Effector memory CD8-positive, alpha-beta T cell (primary cell): ENCODE data around the gene HIVEP2.

ENCODE experiments used
- ATAC-seq: fragments of 150-1000 bp; cut with Tn5 transposase; replicated peaks from 2 replicates; pipeline ENCODE4 v1.10.0; 2021; ENCODE audit warnings: mild to moderate bottlenecking, moderate library complexity
- DNase-seq, 3 experiments: peaks; one replicate each; pipeline ENCODE4 v3.0.0; 2021
- H3K27ac Mint-ChIP-seq, 2 donors: one replicate each; pipeline ENCODE4 v1.8.0; 2022; ENCODE audit warnings: mild to moderate bottlenecking in 2 of 2, mixed read lengths in 2 of 2, moderate library complexity in 2 of 2
- H3K27me3 Mint-ChIP-seq, 2 donors: one replicate each; pipeline ENCODE4 v1.8.0; 2022; ENCODE audit warnings: mixed read lengths in 2 of 2
- H3K36me3 Mint-ChIP-seq: one replicate; pipeline ENCODE4 v1.8.0; 2022; ENCODE audit warnings: mild to moderate bottlenecking, moderate library complexity, mixed read lengths; ENCODE audit not compliant: insufficient read depth
- H3K4me1 Mint-ChIP-seq, 2 donors: one replicate each; pipeline ENCODE4 v1.8.0; 2022; ENCODE audit warnings: low read depth in 2 of 2, mixed read lengths in 2 of 2
- H3K4me3 Mint-ChIP-seq, 2 donors: one replicate each; pipeline ENCODE4 v1.8.0; 2022; ENCODE audit warnings: mild to moderate bottlenecking in 2 of 2, mixed read lengths in 2 of 2, moderate library complexity in 2 of 2
- H3K9me3 Mint-ChIP-seq, 2 donors: one replicate each; pipeline ENCODE4 v1.8.0; 2022; ENCODE audit warnings: mixed read lengths in 2 of 2

The HIVEP2 gene

DNA sequence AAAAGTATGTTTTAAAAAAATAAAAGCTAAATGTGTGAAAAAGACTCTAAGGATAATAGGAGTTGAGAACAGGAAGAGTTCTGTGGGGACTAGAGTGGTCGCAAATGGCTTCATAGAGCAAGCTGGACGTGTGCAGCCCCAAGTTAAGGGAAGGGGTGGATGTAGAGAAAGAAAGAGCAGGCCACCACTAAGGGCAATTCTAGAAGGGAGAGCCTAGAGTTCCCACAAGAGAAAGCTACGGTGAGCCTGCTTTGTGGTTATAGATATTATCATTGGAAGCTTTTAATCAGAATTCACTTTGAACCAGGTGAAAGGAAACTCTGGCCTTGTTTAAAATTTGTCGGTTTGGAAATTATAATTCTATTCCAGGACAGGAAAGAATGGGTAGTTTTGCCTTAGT, 101.6 kb downstream of the HIVEP2 start:
- H3K4me1 Mint-ChIP-seq: peaks cover 60 to 78% of the 10 kb centered on the region in 2 donors
- peak overlapping the region; percentile 82 to 86 for H3K4me3 Mint-ChIP-seq
- peaks cover 18% of the 10 kb centered on the region for H3K36me3 Mint-ChIP-seq
- no peaks in the 10 kb centered on the region for H3K9me3 Mint-ChIP-seq
- no peak for DNase-seq
- H3K27ac Mint-ChIP-seq: peak overlapping the region; percentile 92 to 99
- no peak for ATAC-seq
- H3K27me3 Mint-ChIP-seq: no peaks in the 10 kb centered on the region

DNA sequence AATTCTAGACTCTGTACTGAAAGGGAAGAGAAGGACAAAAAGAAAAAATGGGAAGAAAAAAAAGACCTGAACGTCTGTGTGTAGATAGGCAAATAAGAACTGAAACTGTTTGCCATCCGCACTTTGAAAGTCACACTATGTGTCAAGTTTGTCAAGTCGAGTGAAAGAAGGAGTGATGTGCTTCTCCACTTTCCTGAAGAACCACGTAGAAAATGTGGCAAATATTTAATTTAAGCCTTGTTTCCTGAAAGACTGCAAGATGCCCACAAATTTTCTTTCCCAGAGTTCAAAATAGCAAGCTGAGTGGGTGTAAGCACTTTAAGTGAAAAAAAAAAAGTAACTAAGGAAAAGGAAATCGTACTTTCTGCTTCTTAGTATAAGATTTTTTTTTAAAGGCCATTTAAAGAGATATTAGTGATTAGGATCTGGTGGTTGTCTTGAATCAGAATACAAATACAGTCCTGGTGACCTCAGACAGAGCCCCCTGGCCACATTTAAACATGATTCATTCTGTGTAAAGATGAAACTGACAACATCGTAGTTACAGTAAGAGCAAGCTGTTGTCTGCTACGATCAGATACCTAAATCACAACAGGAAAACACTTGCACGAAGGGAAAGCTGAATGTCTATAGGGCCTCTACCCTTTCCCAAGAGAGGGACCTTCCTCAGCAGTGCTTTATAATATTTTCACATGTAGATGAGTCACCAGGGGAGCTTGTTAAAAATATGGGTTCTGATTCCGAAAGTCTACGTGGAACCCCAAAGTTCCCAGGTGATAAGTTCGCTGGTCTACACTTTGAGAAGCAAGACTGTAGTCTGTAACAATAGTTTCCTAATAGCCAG, 102.3 kb downstream of the HIVEP2 start:
- H3K9me3 Mint-ChIP-seq: no peaks in the 10 kb centered on the region
- ATAC-seq (peak; percentile 60), DNase-seq (peak in 2 of 3 experiments; percentile 20 to 37)
- peak overlapping the region; percentile 82 to 86 for H3K4me3 Mint-ChIP-seq
- peaks cover 62 to 79% of the 10 kb centered on the region in 2 donors for H3K4me1 Mint-ChIP-seq
- H3K36me3 Mint-ChIP-seq: peaks cover 18% of the 10 kb centered on the region
- H3K27ac Mint-ChIP-seq: peak overlapping the region; percentile 92 to 99
- no peaks in the 10 kb centered on the region for H3K27me3 Mint-ChIP-seq

DNA sequence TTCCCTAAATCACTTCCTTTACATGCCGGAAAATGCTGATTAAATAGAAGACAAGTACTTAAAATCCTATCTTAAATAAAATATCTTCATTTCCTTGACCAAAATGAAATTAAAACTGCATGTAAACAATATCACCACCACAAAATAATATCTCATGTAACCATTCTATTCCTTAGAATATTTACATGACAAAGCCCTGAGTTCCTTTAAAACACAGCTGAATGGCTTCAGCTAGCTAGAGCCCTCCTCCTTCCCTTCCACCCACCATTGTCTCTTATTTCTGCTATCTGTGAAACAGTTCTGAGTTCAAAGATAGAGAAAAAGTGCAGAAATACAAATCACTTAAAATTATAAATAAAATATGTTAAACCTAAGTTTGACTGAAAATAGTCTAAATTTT, 103.1 kb downstream of the HIVEP2 start:
- DNase-seq (no peak), ATAC-seq (no peak)
- no peaks in the 10 kb centered on the region for H3K9me3 Mint-ChIP-seq
- H3K4me3 Mint-ChIP-seq: peak overlapping the region; percentile 82 to 86
- peaks cover 65 to 77% of the 10 kb centered on the region in 2 donors for H3K4me1 Mint-ChIP-seq
- H3K27ac Mint-ChIP-seq: peak overlapping the region; percentile 92 to 99
- peaks cover 18% of the 10 kb centered on the region for H3K36me3 Mint-ChIP-seq
- no peaks in the 10 kb centered on the region for H3K27me3 Mint-ChIP-seq

DNA sequence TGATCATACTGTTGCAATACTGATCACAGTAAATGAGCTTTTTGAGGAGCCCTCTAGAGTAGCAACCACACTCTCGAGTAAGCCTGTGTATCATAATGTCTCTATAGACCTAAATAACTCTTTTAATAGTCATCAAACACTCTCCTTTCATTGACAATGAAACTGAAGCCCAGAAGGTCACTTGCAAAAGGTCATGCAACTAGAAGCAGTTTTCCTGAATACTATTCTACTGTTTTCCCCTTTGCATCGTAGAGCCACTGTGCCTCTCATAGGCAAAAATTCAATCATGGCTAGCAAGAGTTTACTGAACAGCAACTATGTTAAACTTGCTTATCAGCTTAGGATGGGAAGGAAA, 105.3 kb downstream of the HIVEP2 start:
- peak overlapping the region; percentile 42 to 53 for H3K4me3 Mint-ChIP-seq
- no peaks in the 10 kb centered on the region for H3K9me3 Mint-ChIP-seq
- ATAC-seq (no peak), DNase-seq (no peak)
- H3K27me3 Mint-ChIP-seq: no peaks in the 10 kb centered on the region
- H3K4me1 Mint-ChIP-seq: peaks cover 45 to 63% of the 10 kb centered on the region in 2 donors
- H3K27ac Mint-ChIP-seq: peak overlapping the region; percentile 71 to 79
- peaks cover 17% of the 10 kb centered on the region for H3K36me3 Mint-ChIP-seq

- H3K4me3 Mint-ChIP-seq: peak overlapping the region; percentile 42 to 53
- peaks cover 17% of the 10 kb centered on the region for H3K36me3 Mint-ChIP-seq
- H3K4me1 Mint-ChIP-seq: peaks cover 40 to 57% of the 10 kb centered on the region in 2 donors
- DNase-seq (no peak), ATAC-seq (no peak)
- peak overlapping the region; percentile 71 to 79 for H3K27ac Mint-ChIP-seq
- H3K9me3 Mint-ChIP-seq: no peaks in the 10 kb centered on the region
- H3K27me3 Mint-ChIP-seq: no peaks in the 10 kb centered on the region
Measured at GRCh38 chr6:142838821-142839685, 105.9 kb downstream of the HIVEP2 start.

- ATAC-seq (no peak), DNase-seq (no peak)
- Mint-ChIP-seq H3K27me3 (no peaks in the 10 kb centered on the region), H3K36me3 (peaks cover 11% of the 10 kb centered on the region), H3K4me3 (no peak overlapping the region), H3K9me3 (no peaks in the 10 kb centered on the region), H3K27ac (no peak overlapping the region), H3K4me1 (peaks cover 28 to 40% of the 10 kb centered on the region in 2 donors)
Measured at GRCh38 chr6:142835787-142836535, 109.0 kb downstream of the HIVEP2 start.

- Mint-ChIP-seq H3K27ac (no peak overlapping the region), H3K4me1 (peaks cover 32 to 42% of the 10 kb centered on the region in 2 donors), H3K4me3 (no peak overlapping the region), H3K9me3 (no peaks in the 10 kb centered on the region), H3K36me3 (peaks cover 11% of the 10 kb centered on the region), H3K27me3 (no peaks in the 10 kb centered on the region)
- ATAC-seq: no peak
- DNase-seq: no peak
Measured at GRCh38 chr6:142834853-142835252, 110.1 kb downstream of the HIVEP2 start.

DNA sequence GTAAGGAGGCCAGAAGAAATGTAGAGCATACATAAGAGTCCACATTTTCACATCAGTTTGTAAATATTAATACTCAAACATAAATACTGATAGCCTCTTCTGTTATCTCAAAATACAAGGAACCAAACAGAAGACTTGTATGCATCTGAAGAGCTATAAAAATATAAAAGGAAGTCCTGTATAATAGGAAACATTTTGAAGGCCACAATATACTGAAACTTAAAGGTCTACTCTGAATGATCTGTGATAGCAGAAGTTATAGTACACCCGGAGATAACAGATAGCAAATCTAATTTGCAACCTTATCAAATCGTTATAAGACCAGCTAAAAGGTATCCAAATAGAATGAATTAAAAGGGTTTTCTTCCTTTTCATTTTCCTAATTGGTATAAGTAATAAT, 111.2 kb downstream of the HIVEP2 start:
- no peaks in the 10 kb centered on the region for H3K9me3 Mint-ChIP-seq
- H3K36me3 Mint-ChIP-seq: peaks cover 8% of the 10 kb centered on the region
- ATAC-seq (no peak), DNase-seq (no peak)
- peaks cover 23 to 40% of the 10 kb centered on the region in 2 donors for H3K4me1 Mint-ChIP-seq
- H3K27ac Mint-ChIP-seq: no peak overlapping the region
- no peak overlapping the region for H3K4me3 Mint-ChIP-seq
- H3K27me3 Mint-ChIP-seq: no peaks in the 10 kb centered on the region

DNA sequence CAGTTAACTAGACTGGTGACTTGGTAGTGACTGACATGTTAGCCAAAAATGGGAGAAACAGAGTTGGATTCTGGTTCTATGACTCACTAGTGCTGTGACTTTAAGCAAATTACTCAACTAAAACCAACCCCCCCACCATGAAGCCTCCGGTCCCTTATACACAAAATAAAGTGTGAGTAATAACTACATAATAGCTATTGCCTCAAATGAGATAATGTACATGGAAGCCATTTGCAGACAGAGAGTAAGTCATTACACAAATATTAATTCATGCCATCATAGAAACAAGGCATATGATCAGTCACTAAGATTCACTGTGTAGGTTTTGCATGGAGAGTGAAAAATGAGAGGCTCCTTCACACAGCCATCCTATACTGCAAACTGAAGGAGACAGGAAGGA, 111.9 kb downstream of the HIVEP2 start:
- no peak for ATAC-seq
- H3K9me3 Mint-ChIP-seq: no peaks in the 10 kb centered on the region
- peaks cover 20 to 38% of the 10 kb centered on the region in 2 donors for H3K4me1 Mint-ChIP-seq
- H3K4me3 Mint-ChIP-seq: no peak overlapping the region
- DNase-seq: no peak
- H3K27ac Mint-ChIP-seq: no peak overlapping the region
- no peaks in the 10 kb centered on the region for H3K27me3 Mint-ChIP-seq
- H3K36me3 Mint-ChIP-seq: peaks cover 8% of the 10 kb centered on the region

GRCh38 chr6:142830807-142831206, 114.2 kb downstream of the HIVEP2 start:
- H3K27me3 Mint-ChIP-seq: no peaks in the 10 kb centered on the region
- DNase-seq (no peak), ATAC-seq (no peak)
- H3K9me3 Mint-ChIP-seq: no peaks in the 10 kb centered on the region
- H3K36me3 Mint-ChIP-seq: peaks cover 15% of the 10 kb centered on the region
- peaks cover 20 to 42% of the 10 kb centered on the region in 2 donors for H3K4me1 Mint-ChIP-seq
- H3K4me3 Mint-ChIP-seq: no peak overlapping the region
- H3K27ac Mint-ChIP-seq: no peak overlapping the region

DNA sequence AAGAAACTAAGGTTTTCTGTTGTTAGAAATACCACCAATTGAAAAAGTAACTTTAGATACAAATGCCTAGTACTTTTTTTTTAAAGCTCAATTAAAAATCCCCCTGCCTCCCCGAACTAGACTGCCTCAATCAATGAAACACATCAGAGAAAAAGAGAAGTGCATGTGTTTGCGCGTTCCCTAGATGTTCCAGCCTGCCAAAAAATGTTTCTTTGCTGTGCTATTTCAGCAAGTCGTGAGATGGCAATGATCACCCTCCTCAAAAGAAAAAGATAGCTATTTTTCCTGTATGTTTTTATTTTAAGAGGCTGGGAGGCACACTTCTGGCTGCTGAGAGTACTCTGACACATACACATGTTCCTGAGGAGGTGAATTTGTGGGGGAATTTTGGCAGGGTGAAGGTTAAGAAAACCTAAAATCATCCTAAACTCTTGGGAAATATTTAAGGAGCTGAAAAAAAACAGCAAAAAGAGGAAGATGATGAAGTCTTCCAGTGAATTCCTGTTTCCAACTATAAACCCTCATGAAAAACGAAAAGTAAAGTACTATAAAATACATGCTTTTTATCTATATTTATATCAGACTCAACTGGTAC, 114.8 kb downstream of the HIVEP2 start:
- DNase-seq: no peak
- no peak for ATAC-seq
- H3K4me3 Mint-ChIP-seq: no peak overlapping the region
- no peaks in the 10 kb centered on the region for H3K27me3 Mint-ChIP-seq
- H3K4me1 Mint-ChIP-seq: peaks cover 21 to 38% of the 10 kb centered on the region in 2 donors
- H3K27ac Mint-ChIP-seq: no peak overlapping the region
- H3K9me3 Mint-ChIP-seq: no peaks in the 10 kb centered on the region
- peaks cover 15% of the 10 kb centered on the region for H3K36me3 Mint-ChIP-seq

DNA sequence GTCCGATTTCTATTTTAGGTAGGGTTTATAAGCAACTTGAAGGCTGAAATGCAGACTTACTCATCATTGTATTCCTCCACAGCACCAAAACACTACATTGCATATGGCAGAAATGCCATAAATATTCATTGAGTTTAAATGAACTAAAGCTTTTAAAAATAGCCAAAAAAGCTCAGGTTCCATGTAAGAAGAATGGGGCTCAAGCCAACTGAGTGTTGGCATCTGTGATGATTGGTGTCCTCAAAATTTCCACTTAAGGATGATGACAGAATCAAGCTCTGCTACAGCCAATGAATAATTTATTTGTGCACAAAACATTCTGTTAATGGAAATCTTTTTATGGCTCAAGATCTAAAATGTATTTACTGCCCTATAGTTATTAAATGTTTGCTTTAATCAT, 115.4 kb downstream of the HIVEP2 start:
- DNase-seq (no peak), ATAC-seq (no peak)
- no peak overlapping the region for H3K4me3 Mint-ChIP-seq
- no peak overlapping the region for H3K27ac Mint-ChIP-seq
- peaks cover 10% of the 10 kb centered on the region for H3K36me3 Mint-ChIP-seq
- no peaks in the 10 kb centered on the region for H3K9me3 Mint-ChIP-seq
- H3K27me3 Mint-ChIP-seq: no peaks in the 10 kb centered on the region
- peaks cover 24 to 45% of the 10 kb centered on the region in 2 donors for H3K4me1 Mint-ChIP-seq

- H3K27me3 Mint-ChIP-seq: no peaks in the 10 kb centered on the region
- H3K9me3 Mint-ChIP-seq: no peaks in the 10 kb centered on the region
- peaks cover 10% of the 10 kb centered on the region for H3K36me3 Mint-ChIP-seq
- peak overlapping the region in 1 of 2 donors; percentile 41 for H3K27ac Mint-ChIP-seq
- H3K4me3 Mint-ChIP-seq: no peak overlapping the region
- H3K4me1 Mint-ChIP-seq: peaks cover 24 to 45% of the 10 kb centered on the region in 2 donors
- DNase-seq (no peak), ATAC-seq (no peak)
Measured at GRCh38 chr6:142827991-142828390, 117.0 kb downstream of the HIVEP2 start.
